RWPE2 (cell line): ENCODE results near the gene NUP62.

Source experiments
- ATAC-seq: fragments of 200-7000 bp; cut with Tn5 transposase; 3 replicates; pipeline ENCODE4 v1.9.1; 2021; ENCODE audit warnings: low read depth
- DNase-seq: peaks from one replicate; pipeline ENCODE4 v3.0.0-alpha.2; 2020; ENCODE audit warnings: low spot score
- H3K27ac ChIP-seq: fragments of 450-650 bp; 2 replicates; pipeline ENCODE4 v1.5.1; 2017; ENCODE audit warnings: mild to moderate bottlenecking; ENCODE audit not compliant: poor library complexity, severe bottlenecking
- H3K27me3 ChIP-seq: fragments of 250-450 bp; sonication (Bioruptor Pico); 2 replicates; pipeline ENCODE4 v1.5.1; 2021; ENCODE audit warnings: mild to moderate bottlenecking, moderate library complexity; ENCODE audit not compliant: insufficient read depth, poor library complexity, severe bottlenecking
- H3K36me3 ChIP-seq: fragments of 250-450 bp; sonication (Bioruptor Pico); 2 replicates; pipeline ENCODE4 v1.5.1; 2020; ENCODE audit warnings: low read depth, mild to moderate bottlenecking, moderate library complexity
- H3K4me1 ChIP-seq: fragments of 250-450 bp; sonication (Bioruptor Pico); 2 replicates; pipeline ENCODE4 v1.5.1; 2021; ENCODE audit warnings: mild to moderate bottlenecking, moderate library complexity; ENCODE audit not compliant: insufficient read depth, poor library complexity, severe bottlenecking
- H3K4me3 ChIP-seq: fragments of 250-450 bp; sonication (Bioruptor Pico); 2 replicates; pipeline ENCODE4 v1.5.1; 2021; ENCODE audit warnings: mild to moderate bottlenecking, moderate library complexity; ENCODE audit not compliant: severe bottlenecking
- H3K9me3 ChIP-seq: fragments of 250-450 bp; sonication (Bioruptor Pico); 2 replicates; pipeline ENCODE4 v1.5.1; 2021; ENCODE audit warnings: mild to moderate bottlenecking, moderate library complexity; ENCODE audit not compliant: severe bottlenecking
- TF ChIP-seq, protein P1 (sequence below): fragments of 450-650 bp; IDR thresholded peaks from one replicate; pipeline ENCODE4 v1.5.1; 2017; ENCODE audit warnings: mild to moderate bottlenecking, moderate library complexity; ENCODE audit not compliant: poor library complexity, severe bottlenecking

Gene NUP62

DNA sequence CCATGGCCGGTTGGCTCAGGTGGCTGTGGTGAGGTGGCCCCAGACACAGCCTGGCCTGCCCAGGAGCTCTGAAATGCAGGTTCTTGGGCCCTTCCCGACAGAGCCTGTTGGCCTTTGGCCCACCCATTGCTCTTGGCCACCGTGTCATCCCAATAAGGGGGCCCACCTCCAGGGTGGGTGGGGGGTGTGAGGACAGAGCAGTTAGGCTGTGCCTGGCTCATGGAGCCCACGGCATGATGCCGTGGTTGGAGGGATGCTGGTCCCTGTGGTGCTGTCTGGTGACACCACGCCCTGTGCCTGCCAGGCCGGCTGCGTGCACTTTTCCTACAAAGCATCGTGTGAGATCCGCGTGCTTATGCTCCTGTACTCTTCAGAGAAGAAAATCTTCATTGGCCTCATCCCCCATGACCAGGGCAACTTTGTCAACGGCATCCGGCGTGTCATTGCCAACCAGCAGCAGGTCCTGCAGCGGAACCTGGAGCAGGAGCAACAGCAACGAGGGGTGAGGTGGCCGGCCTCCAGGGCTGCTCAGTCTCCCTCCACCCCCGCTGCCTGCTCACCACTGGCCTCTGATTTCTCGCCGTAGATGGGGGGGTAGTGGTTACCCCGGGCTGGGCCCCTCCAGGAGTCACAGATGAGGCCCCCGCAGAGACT lies 69.5 kb downstream of the NUP62 start:
- Histone ChIP-seq H3K27me3 (no peaks in the 10 kb centered on the region), H3K4me3 (no peak overlapping the region), H3K27ac (peak overlapping the region; percentile 33), H3K9me3 (no peaks in the 10 kb centered on the region), H3K36me3 (peaks cover 78% of the 10 kb centered on the region), H3K4me1 (no peaks in the 10 kb centered on the region)
- ATAC-seq (no peak), DNase-seq (no peak)
- TF ChIP-seq, protein P1, sequence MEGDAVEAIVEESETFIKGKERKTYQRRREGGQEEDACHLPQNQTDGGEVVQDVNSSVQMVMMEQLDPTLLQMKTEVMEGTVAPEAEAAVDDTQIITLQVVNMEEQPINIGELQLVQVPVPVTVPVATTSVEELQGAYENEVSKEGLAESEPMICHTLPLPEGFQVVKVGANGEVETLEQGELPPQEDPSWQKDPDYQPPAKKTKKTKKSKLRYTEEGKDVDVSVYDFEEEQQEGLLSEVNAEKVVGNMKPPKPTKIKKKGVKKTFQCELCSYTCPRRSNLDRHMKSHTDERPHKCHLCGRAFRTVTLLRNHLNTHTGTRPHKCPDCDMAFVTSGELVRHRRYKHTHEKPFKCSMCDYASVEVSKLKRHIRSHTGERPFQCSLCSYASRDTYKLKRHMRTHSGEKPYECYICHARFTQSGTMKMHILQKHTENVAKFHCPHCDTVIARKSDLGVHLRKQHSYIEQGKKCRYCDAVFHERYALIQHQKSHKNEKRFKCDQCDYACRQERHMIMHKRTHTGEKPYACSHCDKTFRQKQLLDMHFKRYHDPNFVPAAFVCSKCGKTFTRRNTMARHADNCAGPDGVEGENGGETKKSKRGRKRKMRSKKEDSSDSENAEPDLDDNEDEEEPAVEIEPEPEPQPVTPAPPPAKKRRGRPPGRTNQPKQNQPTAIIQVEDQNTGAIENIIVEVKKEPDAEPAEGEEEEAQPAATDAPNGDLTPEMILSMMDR: no peak

DNA sequence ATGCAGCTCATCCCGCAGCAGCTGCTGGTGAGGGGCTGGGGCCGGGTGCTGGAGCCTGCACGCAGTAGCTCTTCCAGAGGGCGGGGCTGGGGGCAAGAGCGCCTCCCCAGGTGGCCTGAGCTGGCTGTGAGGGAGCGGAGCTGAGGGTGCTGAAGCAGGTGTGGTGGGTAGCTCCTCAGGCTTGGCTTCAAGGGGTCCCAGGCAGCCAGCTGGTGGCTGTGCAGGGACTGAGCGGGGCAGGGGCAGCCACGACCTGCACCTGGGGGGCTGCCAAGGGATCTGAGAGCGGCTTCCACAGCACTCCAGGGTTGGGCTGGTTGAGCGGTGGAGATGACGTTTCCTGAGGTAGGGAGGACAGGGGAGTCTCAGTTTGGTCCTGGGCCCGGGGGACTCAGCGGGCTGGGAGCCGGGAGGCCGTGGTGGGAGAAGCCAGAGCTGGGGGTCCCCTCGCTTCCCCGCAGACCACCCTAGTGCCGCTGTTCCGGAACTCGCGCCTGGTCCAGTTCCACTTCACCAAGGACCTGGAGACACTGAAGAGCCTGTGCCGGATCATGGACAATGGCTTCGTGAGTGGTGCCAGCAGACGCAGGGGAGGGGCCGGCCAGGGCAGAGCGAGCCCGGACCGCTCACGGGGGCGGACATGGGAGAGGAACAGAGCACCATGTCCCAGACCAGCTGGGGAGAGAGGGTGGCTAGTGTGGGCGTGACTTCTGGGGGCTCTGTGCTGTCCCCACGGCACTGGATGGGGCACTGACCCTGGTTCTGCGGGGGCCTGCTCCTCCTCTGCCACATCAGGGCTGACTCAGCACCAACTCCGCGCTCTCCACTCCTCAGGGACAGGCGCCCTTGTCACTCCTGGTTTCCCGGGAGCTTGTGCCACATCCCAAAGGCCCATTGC lies 71.0 kb downstream of the NUP62 start:
- H3K4me3 ChIP-seq: no peak overlapping the region
- ATAC-seq: no peak
- TF ChIP-seq, protein P1: no peak
- H3K36me3 ChIP-seq: peaks cover 69% of the 10 kb centered on the region
- peak overlapping the region; percentile 33 for H3K27ac ChIP-seq
- H3K9me3 ChIP-seq: no peaks in the 10 kb centered on the region
- no peak for DNase-seq
- no peaks in the 10 kb centered on the region for H3K4me1 ChIP-seq
- no peaks in the 10 kb centered on the region for H3K27me3 ChIP-seq

DNA sequence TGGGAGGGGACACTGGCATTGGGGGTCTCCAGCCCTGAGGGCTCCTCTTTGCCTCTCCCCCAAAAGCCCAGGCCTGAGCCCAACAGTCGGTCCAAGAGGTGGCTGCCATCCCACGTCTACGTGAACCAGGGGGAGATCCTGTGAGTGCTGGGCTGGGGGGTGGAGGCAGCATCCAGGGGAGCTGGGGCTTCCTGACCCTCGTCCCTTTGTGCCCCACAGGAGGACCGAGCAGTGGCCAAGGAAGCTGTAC lies 71.5 kb downstream of the NUP62 start:
- Histone ChIP-seq H3K4me1 (peaks cover 2% of the 10 kb centered on the region), H3K36me3 (peaks cover 64% of the 10 kb centered on the region), H3K27me3 (no peaks in the 10 kb centered on the region), H3K27ac (no peak overlapping the region), H3K9me3 (no peaks in the 10 kb centered on the region), H3K4me3 (no peak overlapping the region)
- no peak for ATAC-seq
- no peak for DNase-seq
- TF ChIP-seq, protein P1: no peak

DNA sequence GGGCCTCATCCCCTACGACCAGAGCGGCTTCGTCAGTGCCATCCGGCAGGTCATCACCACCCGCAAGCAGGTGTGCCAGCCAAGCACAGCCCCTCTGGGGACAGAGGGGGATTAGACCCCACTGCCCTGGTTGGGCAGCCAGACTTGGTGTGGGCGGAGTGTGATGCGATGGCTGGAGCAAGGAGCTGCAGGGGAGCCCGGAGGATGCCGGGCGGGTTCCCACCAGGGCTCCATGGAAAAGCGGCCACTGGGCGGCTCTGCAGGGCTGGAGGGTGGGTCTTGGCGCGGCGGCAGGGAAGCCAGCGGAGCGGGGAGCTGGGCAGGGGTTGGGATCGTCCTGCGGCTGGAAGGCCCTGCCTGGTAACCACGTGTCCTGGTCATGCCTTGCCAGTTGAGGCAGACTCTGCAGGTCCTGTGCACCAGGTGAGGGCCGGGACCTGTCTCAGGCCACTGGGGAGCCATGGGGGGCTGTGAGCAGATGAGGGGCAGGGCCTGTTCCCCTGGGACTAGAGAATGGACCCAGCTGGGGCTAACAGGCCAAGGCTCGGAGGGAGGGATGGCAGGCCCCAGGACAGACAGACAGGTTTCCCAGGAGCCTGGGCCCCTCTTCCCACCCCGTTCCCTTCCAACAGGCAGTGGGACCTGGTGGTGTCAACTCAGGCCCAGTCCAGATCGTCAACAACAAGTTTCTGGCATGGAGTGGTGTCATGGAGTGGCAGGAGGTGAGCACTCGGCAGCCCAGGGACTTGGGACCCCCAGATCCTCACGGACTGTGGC lies 72.1 kb downstream of the NUP62 start:
- no peaks in the 10 kb centered on the region for H3K27me3 ChIP-seq
- ATAC-seq (peak; percentile 1; the same call in 1 of the 3 replicates), DNase-seq (no peak)
- TF ChIP-seq, protein P1: no peak
- H3K36me3 ChIP-seq: peaks cover 64% of the 10 kb centered on the region
- H3K4me1 ChIP-seq: peaks cover 7% of the 10 kb centered on the region
- no peaks in the 10 kb centered on the region for H3K9me3 ChIP-seq
- no peak overlapping the region for H3K4me3 ChIP-seq
- H3K27ac ChIP-seq: no peak overlapping the region
